Measurements from ENCODE around the gene LENG9. TPM values are rescaled to one million over a fixed set of nuclear protein-coding genes. Genes with fewer than 3 reads are reported as not detected.

The LENG9 gene
- total and polyA plus RNA-seq, 2 of the 13 experiments (the other 11 are each of a cell fraction or from before 2014, with no cell fraction given), result 0.75 to 2.9 TPM

DNA sequence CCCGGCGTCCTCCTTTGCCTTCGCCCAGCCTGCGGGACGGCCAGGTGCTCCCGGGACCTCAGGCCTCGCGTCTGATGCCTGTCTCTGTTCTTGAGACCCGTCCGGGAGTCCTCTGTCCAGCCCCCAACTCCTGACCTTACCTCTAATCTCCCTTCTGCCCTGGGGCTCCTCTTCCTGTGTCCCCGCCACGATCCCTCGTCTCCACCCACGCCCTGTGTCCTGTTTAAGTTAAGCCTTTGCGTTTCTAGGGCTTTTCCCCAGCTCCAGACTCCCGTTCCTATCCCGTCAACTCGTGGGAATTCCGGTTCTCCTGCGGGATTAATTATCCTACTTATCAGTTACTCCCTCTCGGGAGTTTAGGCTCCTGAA, 13.9 kb downstream of the LENG9 start:
- ATAC-seq (no peak), FAIRE-seq (no peak), DNase-seq (ENCODE audit: low spot score) (no peak)
- H4K20me1 ChIP-seq (ENCODE audit: insufficient read depth, low read length), result peaks cover 30% of the 10 kb centered on the region
- H3K79me2 ChIP-seq (ENCODE audit: insufficient read depth, low read length), result peaks cover 52% of the 10 kb centered on the region
- peak overlapping the region; percentile 96 for H3K4me2 ChIP-seq (ENCODE audit: low read depth, low read length)
- H3K27me3 ChIP-seq (ENCODE audit: control insufficient read depth in 1 of 2, insufficient read depth in 2 of 2, low read length in 2 of 2), result no peaks in the 10 kb centered on the region; a peak in 2 of 5 replicates
- H3K27ac ChIP-seq (ENCODE audit: extremely low read length, insufficient read depth, low read length), result peak overlapping the region; percentile 79
- intact Hi-C loops (cut with micrococcal nuclease; ENCODE audit: unreplicated experiment), result loop anchor here (2.0 kb wide), 1 partner anchor 13 kb away; the partner anchor contains the start of gene LENG9
- peak overlapping the region; percentile 95 for H3K9ac ChIP-seq (ENCODE audit: insufficient read depth, low read depth, low read length)
- H2AFZ ChIP-seq (ENCODE audit: low read length), result no peak overlapping the region
- BruUV-seq (replicated peaks), result no TSS peak
- ChIA-PET CTCF (ENCODE audit: low intra/inter-chr PET ratio, low total read pairs) (no interaction called here), POLR2A (interaction anchor here (2.4 to 2.8 kb wide), 2 partner anchors 11 to 13 kb away, joined by 12 to 15 read pairs; partner anchors contain the start of gene LENG9)
- WGBS (ENCODE audit: low lambda C conversion rate), result under 1% methylated on average over 20 of the region's 21 CpGs
- H3K9me3 ChIP-seq (ENCODE audit: low read length), result no peaks in the 10 kb centered on the region
- H3K4me1 ChIP-seq (ENCODE audit: insufficient read depth, low read length), result peaks cover 44% of the 10 kb centered on the region
- H3K4me3 ChIP-seq (replicated peaks in 1 of 3; ENCODE audit: insufficient read depth in 1 of 3, low read depth in 2 of 3, low read length in 3 of 3), result peak overlapping the region; percentile 81 to 93 (median 91)
- peaks cover 20 to 42% of the 10 kb centered on the region in 2 experiments for H3K36me3 ChIP-seq (replicated peaks in 1 of 2; ENCODE audit: control insufficient read depth in 1 of 2, insufficient read depth in 2 of 2, low read length in 2 of 2)
- in situ Hi-C loops (cut with HindIII; ENCODE audit: extremely low pct_ligation_motif_present, low pct_unique_long_range_greater_than_20kb), result no loop called here
- TF ChIP-seq ZNF350 (CRISPR knock-in tag; IDR thresholded peaks at IDR 0.05; ENCODE audit: borderline replicate concordance, low read depth), result no peak
- peak; percentile 5; the same call in 1 of the 2 replicates for TF ChIP-seq ZNF232 (CRISPR knock-in tag; IDR thresholded peaks at IDR 0.05; ENCODE audit: borderline replicate concordance)
- 0 out of 2 replicates have a peak, but pooled peaks have one; percentile 48 for TF ChIP-seq ZFP90 (CRISPR knock-in tag; IDR thresholded peaks at IDR 0.05; ENCODE audit: borderline replicate concordance)
- TF ChIP-seq ZNF569 (CRISPR knock-in tag; IDR thresholded peaks at IDR 0.05; ENCODE audit: borderline replicate concordance), result no peak
- TF ChIP-seq ZNF44 (CRISPR knock-in tag; IDR thresholded peaks at IDR 0.05), result 0 out of 2 replicates have a peak, but pooled peaks have one; percentile 2
- TF ChIP-seq GABPA (IDR thresholded peaks at IDR 0.05; ENCODE audit: low read depth, low read length), result no peak
- TF ChIP-seq GABPA (CRISPR knock-in tag; IDR thresholded peaks at IDR 0.05; ENCODE audit: low read depth), result no peak
- TF ChIP-seq MED13 (CRISPR knock-in tag; IDR thresholded peaks at IDR 0.05), result 0 out of 2 replicates have a peak, but pooled peaks have one; percentile 5
- TF ChIP-seq, protein P1, sequence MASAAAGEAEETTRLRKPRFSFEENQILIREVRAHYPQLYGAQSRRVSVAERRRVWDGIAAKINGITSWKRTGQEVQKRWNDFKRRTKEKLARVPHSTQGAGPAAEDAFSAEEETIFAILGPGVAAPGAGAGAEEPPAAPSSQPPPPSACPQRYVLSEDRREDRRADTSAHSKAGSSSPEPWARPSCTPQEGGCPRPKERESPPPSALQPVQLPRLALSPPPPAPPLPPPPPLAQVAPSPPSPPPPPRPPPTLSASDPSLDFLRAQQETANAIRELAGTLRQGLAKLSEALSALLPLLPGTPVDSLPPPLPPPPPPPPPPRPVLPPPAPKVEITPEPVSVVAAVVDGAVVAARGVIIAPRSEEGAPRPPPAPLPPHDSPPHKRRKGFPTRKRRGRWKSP (CRISPR knock-in tag; IDR thresholded peaks at IDR 0.05), result no peak
- 0 out of 2 replicates have a peak, but pooled peaks have one; percentile 11 for TF ChIP-seq HOXA5 (CRISPR knock-in tag; IDR thresholded peaks at IDR 0.05)
- TF ChIP-seq, protein P2, sequence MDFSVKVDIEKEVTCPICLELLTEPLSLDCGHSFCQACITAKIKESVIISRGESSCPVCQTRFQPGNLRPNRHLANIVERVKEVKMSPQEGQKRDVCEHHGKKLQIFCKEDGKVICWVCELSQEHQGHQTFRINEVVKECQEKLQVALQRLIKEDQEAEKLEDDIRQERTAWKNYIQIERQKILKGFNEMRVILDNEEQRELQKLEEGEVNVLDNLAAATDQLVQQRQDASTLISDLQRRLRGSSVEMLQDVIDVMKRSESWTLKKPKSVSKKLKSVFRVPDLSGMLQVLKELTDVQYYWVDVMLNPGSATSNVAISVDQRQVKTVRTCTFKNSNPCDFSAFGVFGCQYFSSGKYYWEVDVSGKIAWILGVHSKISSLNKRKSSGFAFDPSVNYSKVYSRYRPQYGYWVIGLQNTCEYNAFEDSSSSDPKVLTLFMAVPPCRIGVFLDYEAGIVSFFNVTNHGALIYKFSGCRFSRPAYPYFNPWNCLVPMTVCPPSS (IDR thresholded peaks at IDR 0.05), result no peak

Data from HepG2 (cell line).